Caco-2 (cell line): ENCODE results near the gene ERCC8. TPM values are rescaled to one million over a fixed set of nuclear protein-coding genes. Genes with fewer than 3 reads are reported as not detected.

Experiments
- BruUV-seq: library from RNA; stranded (reverse); fragments of 400-500 nt; replicated peaks from 2 replicates; lab custom pipeline; 2021; lab: Mats Ljungman, UMichigan
- CTCF ChIA-PET: fragments of 300-600 bp; sonication (Branson Sonifier 250); formaldehyde crosslinking; loops from one replicate; lab custom pipeline; 2022; ENCODE audit warnings: antibody characterized with exemption; lab: Charles Lee
- POLR2A ChIA-PET: fragments of 300-600 bp; sonication (Branson Sonifier 250); formaldehyde crosslinking; loops from one replicate; lab custom pipeline; 2022; ENCODE audit warnings: antibody characterized with exemption; lab: Charles Lee
- DNase-seq, 2 experiments: peaks; one replicate each; pipeline versions ENCODE4 v3.0.0 to v3.0.0-alpha.2; 2020 to 2022
- H3K27me3 ChIP-seq: replicated peaks from 2 replicates; pipeline ENCODE4 v1.6.0; 2011; ENCODE audit warnings: low read length; ENCODE audit not compliant: control insufficient read depth, insufficient read depth
- H3K36me3 ChIP-seq: 2 replicates; pipeline ENCODE4 v1.5.1; 2011; ENCODE audit warnings: low read length; ENCODE audit not compliant: control insufficient read depth, insufficient read depth
- H3K4me1 ChIP-seq: fragments of 250-450 bp; sonication (Bioruptor Pico); 2 replicates; pipeline ENCODE4 v1.5.1; 2020; ENCODE audit warnings: mild to moderate bottlenecking
- H3K4me3 ChIP-seq: 2 replicates; pipeline ENCODE4 v1.5.1; 2011; ENCODE audit warnings: low read depth, mild to moderate bottlenecking, control low read depth, low read length
- H3K9me3 ChIP-seq: fragments of 250-450 bp; sonication (Bioruptor Pico); 2 replicates; pipeline ENCODE4 v1.5.1; 2020; ENCODE audit warnings: mild to moderate bottlenecking, moderate library complexity
- H3K27ac Mint-ChIP-seq: one replicate; pipeline ENCODE4 v1.8.0; 2022; ENCODE audit warnings: mixed read lengths; ENCODE audit not compliant: unreplicated experiment
- H3K27me3 Mint-ChIP-seq: one replicate; pipeline ENCODE4 v1.8.0; 2022; ENCODE audit warnings: mixed read lengths; ENCODE audit not compliant: insufficient read depth, unreplicated experiment
- H3K36me3 Mint-ChIP-seq: one replicate; pipeline ENCODE4 v1.8.0; 2022; ENCODE audit warnings: mild to moderate bottlenecking, mixed read lengths; ENCODE audit not compliant: insufficient read depth, unreplicated experiment
- H3K4me1 Mint-ChIP-seq: one replicate; pipeline ENCODE4 v1.8.0; 2022; ENCODE audit warnings: low read depth, mixed read lengths; ENCODE audit not compliant: unreplicated experiment
- H3K4me3 Mint-ChIP-seq: one replicate; pipeline ENCODE4 v1.8.0; 2022; ENCODE audit warnings: mild to moderate bottlenecking, moderate library complexity, mixed read lengths; ENCODE audit not compliant: unreplicated experiment
- H3K9me3 Mint-ChIP-seq: one replicate; pipeline ENCODE4 v1.8.0; 2022; ENCODE audit warnings: mixed read lengths; ENCODE audit not compliant: unreplicated experiment
- intact Hi-C: fragments of 100-400 bp; cut with micrococcal nuclease; formaldehyde crosslinking; loops from one replicate; pipeline ENCODE4 v1.10.0; 2022; ENCODE audit not compliant: unreplicated experiment
- total RNA-seq: library from RNA; stranded (reverse); gene quantifications from 2 replicates; pipeline ENCODE4 v1.2.3, GENCODE V29; 2022
- TF ChIP-seq, protein P1 (sequence below), 2 experiments: fragments of 200-600 bp in 1 of 2; IDR thresholded peaks; 1 replicate in 1 of 2; 2 replicates in 1 of 2; pipeline versions ENCODE4 v1.5.1 to v1.8.0; 2011 to 2022; ENCODE audit warnings: antibody characterized with exemption in 1 of 2, control low read depth in 1 of 2, inconsistent platforms in 1 of 2, low read depth in 1 of 2, low read length in 1 of 2, mild to moderate bottlenecking in 1 of 2, moderate library complexity in 1 of 2; ENCODE audit not compliant: insufficient read depth in 1 of 2, severe bottlenecking in 1 of 2, unreplicated experiment in 1 of 2

Gene ERCC8
- total RNA-seq, 1 experiment from 2014 or later: 19.8 TPM

DNA sequence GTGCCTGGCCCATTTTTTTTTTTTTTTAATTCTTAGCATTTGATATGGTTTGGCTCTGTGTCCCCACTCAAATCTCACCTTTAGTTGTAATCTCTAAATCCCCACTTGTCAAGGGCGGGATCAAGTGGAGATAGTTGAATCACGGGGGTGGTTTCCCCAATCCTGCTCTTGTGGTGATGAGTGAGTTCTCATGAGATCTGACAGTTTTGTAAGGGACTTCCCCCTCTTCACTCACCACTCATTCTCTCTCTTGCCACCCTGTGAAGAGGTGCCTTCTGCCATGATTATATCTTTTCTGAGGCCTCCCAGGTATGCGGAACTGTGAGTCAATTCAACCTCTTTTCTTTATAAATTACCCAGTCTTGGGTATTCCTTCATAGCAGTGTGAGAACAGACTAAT, 27.4 kb upstream of the ERCC8 start:
- TF ChIP-seq, protein P1, sequence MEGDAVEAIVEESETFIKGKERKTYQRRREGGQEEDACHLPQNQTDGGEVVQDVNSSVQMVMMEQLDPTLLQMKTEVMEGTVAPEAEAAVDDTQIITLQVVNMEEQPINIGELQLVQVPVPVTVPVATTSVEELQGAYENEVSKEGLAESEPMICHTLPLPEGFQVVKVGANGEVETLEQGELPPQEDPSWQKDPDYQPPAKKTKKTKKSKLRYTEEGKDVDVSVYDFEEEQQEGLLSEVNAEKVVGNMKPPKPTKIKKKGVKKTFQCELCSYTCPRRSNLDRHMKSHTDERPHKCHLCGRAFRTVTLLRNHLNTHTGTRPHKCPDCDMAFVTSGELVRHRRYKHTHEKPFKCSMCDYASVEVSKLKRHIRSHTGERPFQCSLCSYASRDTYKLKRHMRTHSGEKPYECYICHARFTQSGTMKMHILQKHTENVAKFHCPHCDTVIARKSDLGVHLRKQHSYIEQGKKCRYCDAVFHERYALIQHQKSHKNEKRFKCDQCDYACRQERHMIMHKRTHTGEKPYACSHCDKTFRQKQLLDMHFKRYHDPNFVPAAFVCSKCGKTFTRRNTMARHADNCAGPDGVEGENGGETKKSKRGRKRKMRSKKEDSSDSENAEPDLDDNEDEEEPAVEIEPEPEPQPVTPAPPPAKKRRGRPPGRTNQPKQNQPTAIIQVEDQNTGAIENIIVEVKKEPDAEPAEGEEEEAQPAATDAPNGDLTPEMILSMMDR (IDR thresholded peaks at IDR 0.05; ENCODE audit: insufficient read depth in 1 of 2, low read depth in 1 of 2, low read length in 1 of 2, severe bottlenecking in 1 of 2, unreplicated experiment in 1 of 2): no peak
- BruUV-seq: no TSS peak
- Mint-ChIP-seq H3K27me3 (no peaks in the 10 kb centered on the region), H3K9me3 (peaks cover 16% of the 10 kb centered on the region), H3K36me3 (no peaks in the 10 kb centered on the region), H3K4me1 (peaks cover 3% of the 10 kb centered on the region), H3K4me3 (no peak overlapping the region), H3K27ac (no peak overlapping the region)
- no peak for DNase-seq
- Histone ChIP-seq H3K9me3 (no peaks in the 10 kb centered on the region), H3K36me3 (no peaks in the 10 kb centered on the region), H3K4me1 (no peaks in the 10 kb centered on the region), H3K27me3 (no peaks in the 10 kb centered on the region), H3K4me3 (no peak overlapping the region)
- CTCF ChIA-PET: no interaction called here
- POLR2A ChIA-PET: no interaction called here
- intact Hi-C loops: no loop called here

DNA sequence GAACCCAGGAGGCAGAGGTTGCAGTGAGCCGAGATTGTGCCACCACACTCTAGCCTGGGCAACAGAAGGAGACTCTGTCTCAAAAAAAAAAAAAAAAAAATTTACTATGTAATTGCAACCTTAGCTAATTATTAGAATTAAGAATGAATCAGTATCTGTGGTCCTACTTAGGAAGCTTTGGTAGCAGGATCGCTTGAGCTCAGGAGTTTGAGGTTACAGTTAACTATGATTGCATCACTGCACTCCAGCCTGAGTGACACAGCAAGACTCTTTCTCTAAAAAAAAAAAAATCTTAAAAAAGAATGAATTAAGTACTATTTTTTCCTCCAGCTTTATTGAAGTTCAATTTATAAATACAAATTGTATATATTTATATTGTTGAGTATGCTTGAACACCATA, 16.8 kb upstream of the ERCC8 start:
- Histone ChIP-seq H3K4me1 (no peaks in the 10 kb centered on the region), H3K4me3 (no peak overlapping the region), H3K36me3 (no peaks in the 10 kb centered on the region), H3K27me3 (no peaks in the 10 kb centered on the region), H3K9me3 (no peaks in the 10 kb centered on the region)
- H3K9me3 Mint-ChIP-seq: peaks cover 9% of the 10 kb centered on the region
- no peak for DNase-seq
- ChIA-PET POLR2A (no interaction called here), CTCF (interaction anchor here (0.7 kb wide), 3 partner anchors 22 to 544 kb away, joined by 3 to 6 read pairs (median 6); no protein-coding TSS in a partner anchor)
- no TSS peak for BruUV-seq
- H3K4me3 Mint-ChIP-seq: no peak overlapping the region
- intact Hi-C loops: no loop called here
- no peaks in the 10 kb centered on the region for H3K4me1 Mint-ChIP-seq
- H3K27me3 Mint-ChIP-seq: no peaks in the 10 kb centered on the region
- H3K36me3 Mint-ChIP-seq: no peaks in the 10 kb centered on the region
- TF ChIP-seq, protein P1 (IDR thresholded peaks at IDR 0.05; ENCODE audit: insufficient read depth in 1 of 2, low read depth in 1 of 2, low read length in 1 of 2, severe bottlenecking in 1 of 2, unreplicated experiment in 1 of 2): no peak
- no peak overlapping the region for H3K27ac Mint-ChIP-seq

DNA sequence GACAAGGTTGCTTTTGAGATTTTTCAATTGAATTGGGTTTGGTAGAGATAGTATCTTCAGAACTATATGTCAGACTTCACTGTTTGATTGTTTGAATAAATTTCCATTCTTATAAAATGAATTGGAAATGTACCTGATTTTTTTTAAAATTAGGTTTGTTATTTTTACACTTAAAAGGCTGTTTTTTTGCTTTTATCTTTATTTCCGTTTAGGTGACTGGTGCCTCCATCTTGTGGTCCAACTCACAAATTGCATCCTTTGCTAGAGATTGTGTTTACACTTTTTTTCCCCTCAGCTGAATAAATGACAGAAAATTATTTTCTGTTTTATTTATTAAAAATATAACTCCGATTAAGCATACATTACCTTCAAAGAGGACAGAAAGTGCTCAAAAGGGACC, 15.7 kb upstream of the ERCC8 start:
- intact Hi-C loops: loop anchor here (1.0 kb wide), 2 partner anchors 90 to 283 kb away; no protein-coding TSS in a partner anchor
- no peaks in the 10 kb centered on the region for H3K27me3 Mint-ChIP-seq
- no peaks in the 10 kb centered on the region for H3K36me3 ChIP-seq
- ChIA-PET CTCF (interaction anchor here (0.5 kb wide), 1 partner anchor 292 kb away, joined by 3 read pairs; no protein-coding TSS in a partner anchor), POLR2A (no interaction called here)
- BruUV-seq: no TSS peak
- no peaks in the 10 kb centered on the region for H3K36me3 Mint-ChIP-seq
- H3K9me3 Mint-ChIP-seq: peaks cover 4% of the 10 kb centered on the region
- no peaks in the 10 kb centered on the region for H3K9me3 ChIP-seq
- no peaks in the 10 kb centered on the region for H3K4me1 ChIP-seq
- no peaks in the 10 kb centered on the region for H3K4me1 Mint-ChIP-seq
- no peak overlapping the region for H3K4me3 Mint-ChIP-seq
- TF ChIP-seq, protein P1 (IDR thresholded peaks at IDR 0.05; ENCODE audit: insufficient read depth in 1 of 2, low read depth in 1 of 2, low read length in 1 of 2, severe bottlenecking in 1 of 2, unreplicated experiment in 1 of 2): peak; percentile 56 to 70
- no peak for DNase-seq
- no peak overlapping the region for H3K4me3 ChIP-seq
- no peak overlapping the region for H3K27ac Mint-ChIP-seq
- H3K27me3 ChIP-seq: no peaks in the 10 kb centered on the region
